Common myeloid progenitor, CD34-positive (primary cell): Measurements from ENCODE around the gene ACKR2.
"Not testable (repeated sequence)": the region's sequence is repeated elsewhere in the genome, so short reads cannot be mapped to it uniquely, and the experiment has no call there.

Experiments used
- CTCF ChIA-PET: fragments of 350-600 bp; sonication (Branson Sonifier 250); formaldehyde crosslinking; loops from one replicate; lab custom pipeline; 2021; ENCODE audit warnings: antibody characterized with exemption; lab: Charles Lee
- POLR2A ChIA-PET: fragments of 350-600 bp; sonication (Branson Sonifier 250); formaldehyde crosslinking; loops from one replicate; lab custom pipeline; 2021; ENCODE audit warnings: antibody characterized with exemption; lab: Charles Lee
- DNase-seq, 3 donors: peaks; one replicate each; pipeline versions ENCODE4 v3.0.0 to v3.0.0-alpha.2; 2013
- H3K27ac ChIP-seq, 2 experiments: 1 replicate in 1 of 2; 2 replicates in 1 of 2; pipeline ENCODE4 v1.7.0; 2013; ENCODE audit warnings: inconsistent platforms in 2 of 2, low read length in 2 of 2, mild to moderate bottlenecking in 2 of 2, low read depth in 1 of 2, moderate library complexity in 1 of 2; ENCODE audit not compliant: severe bottlenecking in 2 of 2, insufficient read depth in 1 of 2, poor library complexity in 1 of 2
- H3K27me3 ChIP-seq, 5 experiments: replicated peaks in 2 of 5; 1 replicate in 3 of 5; 2 replicates in 2 of 5; pipeline versions ENCODE4 v1.6.1 to v1.7.0; 2013; ENCODE audit warnings: low read length in 4 of 5, mild to moderate bottlenecking in 2 of 5, moderate library complexity in 2 of 5, inconsistent platforms in 1 of 5; ENCODE audit not compliant: insufficient read depth in 5 of 5, control insufficient read depth in 4 of 5
- H3K36me3 ChIP-seq, 4 experiments: 1 replicate in 2 of 4; 2 replicates in 2 of 4; pipeline versions ENCODE4 v1.6.1 to v1.7.0; 2013; ENCODE audit warnings: low read length in 3 of 4, control low read depth in 1 of 4, mild to moderate bottlenecking in 1 of 4; ENCODE audit not compliant: control insufficient read depth in 4 of 4, insufficient read depth in 4 of 4
- H3K4me1 ChIP-seq, 4 experiments: 1 replicate in 3 of 4; 2 replicates in 1 of 4; pipeline versions ENCODE4 v1.6.1 to v1.7.1; 2013; ENCODE audit warnings: low read length in 3 of 4, mild to moderate bottlenecking in 3 of 4, control low read depth in 1 of 4, inconsistent platforms in 1 of 4, moderate library complexity in 1 of 4; ENCODE audit not compliant: control insufficient read depth in 4 of 4, insufficient read depth in 4 of 4; ENCODE audit errors: control extremely low read depth in 1 of 4
- H3K4me3 ChIP-seq, 7 experiments: 1 replicate in 4 of 7; 2 replicates in 3 of 7; pipeline versions ENCODE4 v1.5.1 to v1.7.0; 2013; ENCODE audit warnings: mild to moderate bottlenecking in 7 of 7, low read length in 6 of 7, moderate library complexity in 6 of 7, inconsistent platforms in 2 of 7, low read depth in 2 of 7, control low read depth in 1 of 7; ENCODE audit not compliant: insufficient read depth in 4 of 7, control insufficient read depth in 1 of 7; ENCODE audit errors: extremely low read depth in 1 of 7
- H3K9me3 ChIP-seq, 5 experiments: 1 replicate in 4 of 5; 2 replicates in 1 of 5; pipeline versions ENCODE4 v1.6.1 to v1.7.1; 2013; ENCODE audit warnings: low read length in 4 of 5, mild to moderate bottlenecking in 2 of 5, inconsistent platforms in 1 of 5, low read depth in 1 of 5, moderate library complexity in 1 of 5; ENCODE audit not compliant: control insufficient read depth in 4 of 5, insufficient read depth in 2 of 5; ENCODE audit errors: control extremely low read depth in 1 of 5
- WGBS: methylation state at CpG from one replicate; pipeline ENCODE4 v1.1.5; 2013; ENCODE audit not compliant: insufficient coverage; 5-methylcytosine and 5-hydroxymethylcytosine counted together

ACKR2 gene

DNA sequence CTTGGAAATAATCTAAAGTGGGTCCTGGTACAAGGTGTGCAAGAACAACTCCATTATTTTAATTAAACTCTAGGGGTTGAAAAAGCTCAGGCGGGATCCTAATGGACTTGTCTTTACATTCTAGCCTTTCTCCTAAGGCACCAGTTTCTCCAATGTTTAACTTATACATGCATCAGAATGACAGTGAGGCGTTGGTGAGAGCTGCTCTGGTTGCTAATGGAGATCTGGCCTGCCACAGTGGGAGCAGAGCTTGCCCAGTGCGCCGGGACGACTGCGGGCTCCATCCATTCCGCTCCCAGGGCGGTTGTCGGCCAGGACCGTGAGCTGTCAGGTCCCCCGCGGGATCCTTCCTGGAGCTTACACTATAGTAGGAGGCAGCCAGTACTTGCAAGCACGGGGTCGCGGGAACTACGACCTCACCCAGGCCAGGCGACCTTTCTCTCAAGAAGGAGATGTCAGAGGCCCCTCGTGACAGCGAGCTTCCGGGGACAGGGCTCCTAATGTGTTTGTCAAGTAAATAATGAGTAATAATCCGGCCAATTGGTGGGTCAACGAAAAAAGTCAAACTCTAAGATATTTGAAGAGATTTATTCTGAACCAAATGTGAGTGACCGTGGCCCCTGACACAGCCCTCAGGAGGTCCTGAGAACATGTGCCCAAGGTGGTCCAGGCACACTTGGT is 4.0 kb upstream of the ACKR2 start:
- H3K4me3 ChIP-seq = peak overlapping the region in 6 of 7 experiments; percentile 79 to 95 (median 90)
- H3K36me3 ChIP-seq = no peaks in the 10 kb centered on the region
- POLR2A ChIA-PET = no interaction called here
- peaks cover 0 to 3% (median 0%) of the 10 kb centered on the region in 5 experiments for H3K27me3 ChIP-seq
- H3K9me3 ChIP-seq = no peaks in the 10 kb centered on the region
- no peak for DNase-seq
- CTCF ChIA-PET = interaction anchor here (1.1 to 2.5 kb wide), 2 partner anchors 8 to 26 kb away, joined by 4 to 7 read pairs; no protein-coding TSS in a partner anchor
- 64% methylated on average over 18 of the region's 23 CpGs for WGBS
- no peak overlapping the region for H3K27ac ChIP-seq
- peaks cover 6 to 30% (median 26%) of the 10 kb centered on the region in 4 experiments for H3K4me1 ChIP-seq

DNA sequence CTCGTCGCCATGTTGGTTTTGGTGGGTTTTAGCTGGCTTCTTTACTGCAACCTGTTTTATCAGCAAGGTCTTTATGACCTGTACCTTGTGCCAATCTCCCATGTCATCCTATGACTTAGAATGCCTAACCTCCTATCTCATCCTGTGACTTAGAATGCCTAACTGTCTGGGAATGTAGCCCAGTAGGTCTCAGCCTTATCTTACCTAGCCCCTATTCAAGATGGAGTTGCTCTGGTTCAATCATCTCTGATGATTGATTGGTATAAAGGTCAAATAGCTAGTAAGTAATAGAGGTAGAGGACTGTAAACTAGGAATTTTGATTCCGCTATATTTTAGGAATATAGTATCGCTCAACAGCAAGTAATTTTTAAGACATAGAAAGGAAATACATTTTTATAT is 1.3 kb upstream of the ACKR2 start:
- POLR2A ChIA-PET = no interaction called here
- H3K4me1 ChIP-seq = peaks cover 9 to 37% (median 30%) of the 10 kb centered on the region in 4 experiments
- H3K27ac ChIP-seq = no peak overlapping the region
- DNase-seq = no peak
- WGBS = 100% methylated on average over 2 of the region's 4 CpGs
- H3K27me3 ChIP-seq = peaks cover 0 to 3% (median 0%) of the 10 kb centered on the region in 5 experiments
- no peaks in the 10 kb centered on the region for H3K9me3 ChIP-seq
- H3K4me3 ChIP-seq = no peak overlapping the region
- H3K36me3 ChIP-seq = no peaks in the 10 kb centered on the region
- CTCF ChIA-PET = interaction anchor here (0.8 to 1.5 kb wide), 5 partner anchors 13 to 44 kb away, joined by 3 to 5 read pairs (median 4); no protein-coding TSS in a partner anchor

DNA sequence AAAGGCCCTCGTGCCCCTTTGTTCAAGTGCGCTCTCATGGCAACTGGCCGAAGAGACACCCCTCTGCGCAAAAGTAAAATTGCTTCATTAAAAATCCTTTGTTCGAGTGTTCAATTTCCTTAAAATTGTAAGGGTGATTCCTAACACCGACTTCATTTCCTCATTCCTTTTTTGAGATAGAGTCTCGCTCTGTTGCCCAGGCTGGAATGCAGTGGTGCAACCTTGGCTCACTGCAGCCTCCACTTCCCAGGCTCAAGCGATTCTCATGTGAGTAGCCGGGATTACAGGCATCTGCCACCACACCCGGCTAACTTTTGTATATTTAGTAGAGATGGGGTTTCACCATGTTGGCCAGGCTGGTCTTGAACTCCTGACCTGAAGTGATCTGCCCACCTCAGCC is 1.5 kb downstream of the ACKR2 start:
- WGBS = 94% methylated on average over 6 of the region's 10 CpGs
- CTCF ChIA-PET, H3K27ac ChIP-seq, POLR2A ChIA-PET, H3K9me3 ChIP-seq, DNase-seq, H3K36me3 ChIP-seq, H3K27me3 ChIP-seq: not testable (repeated sequence)
- peak overlapping the region in 1 of 7 experiments; percentile 13 for H3K4me3 ChIP-seq
- H3K4me1 ChIP-seq = peaks cover 4 to 16% (median 10%) of the 10 kb centered on the region in 4 experiments

DNA sequence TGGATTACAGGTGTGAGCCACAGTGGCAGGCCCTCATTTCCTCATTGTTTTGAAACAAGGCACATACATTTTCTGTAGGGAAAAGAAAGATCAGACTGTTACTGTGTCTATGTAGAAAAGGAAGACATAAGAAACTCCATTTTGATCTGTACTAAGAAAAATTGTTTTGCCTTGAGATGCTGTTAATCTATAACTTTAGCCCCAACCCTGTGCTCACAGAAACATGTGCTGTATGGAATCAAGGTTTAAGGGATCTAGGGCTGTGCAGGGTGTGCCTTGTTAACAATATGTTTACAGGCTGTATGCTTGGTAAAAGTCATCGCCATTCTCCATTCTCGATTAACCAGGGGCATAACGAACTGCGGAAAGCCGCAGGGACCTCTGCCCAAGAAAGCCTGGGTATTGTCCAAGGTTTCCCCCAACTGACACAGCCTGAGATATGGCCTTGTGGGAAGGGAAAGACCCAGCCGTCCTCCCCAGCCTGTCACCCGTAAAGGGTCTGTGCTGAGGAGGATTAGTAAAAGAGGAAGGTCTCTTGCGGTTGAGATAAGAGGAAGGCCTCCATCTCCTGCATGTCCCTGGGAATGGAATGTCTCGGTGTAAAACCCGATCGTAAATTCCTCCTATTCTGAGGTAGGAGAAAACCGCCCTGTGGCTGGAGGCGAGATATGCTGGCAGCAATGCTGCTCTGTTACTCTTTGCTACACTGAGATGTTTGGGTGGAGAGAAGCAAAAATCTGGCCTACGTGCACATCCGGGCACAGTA is 2.1 kb downstream of the ACKR2 start:
- H3K9me3 ChIP-seq, H3K36me3 ChIP-seq, POLR2A ChIA-PET, H3K27me3 ChIP-seq, CTCF ChIA-PET, H3K27ac ChIP-seq: not testable (repeated sequence)
- Histone ChIP-seq H3K4me3 (peak overlapping the region in 4 of 7 experiments; percentile 3 to 61 (median 32)), H3K4me1 (peaks cover 4 to 16% (median 10%) of the 10 kb centered on the region in 4 experiments)
- 0% methylated on average over 12 of the region's 15 CpGs for WGBS
- DNase-seq = peak; percentile 72 to 86 (median 75)

DNA sequence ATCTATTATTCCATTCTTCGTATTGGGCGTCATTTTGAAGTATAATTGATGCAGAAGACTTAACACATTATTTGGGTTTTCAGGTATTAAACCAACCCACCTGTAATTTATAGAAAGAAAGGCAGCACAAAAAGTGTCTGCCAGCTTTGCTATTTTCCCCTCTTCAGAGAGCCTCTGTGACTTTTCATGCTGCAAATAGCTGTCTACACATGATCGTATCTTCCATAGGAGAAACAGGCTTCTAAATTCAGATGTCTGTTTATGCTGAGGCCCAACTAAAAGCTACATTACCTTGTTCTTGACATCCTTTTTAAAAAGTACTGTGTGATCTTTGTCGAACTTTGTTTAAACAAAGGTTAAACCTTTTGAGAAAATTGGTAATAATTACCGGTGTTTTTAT is 5.0 kb downstream of the ACKR2 start:
- no peaks in the 10 kb centered on the region for H3K36me3 ChIP-seq
- ChIA-PET CTCF (interaction anchor here (0.8 to 1.3 kb wide), 2 partner anchors 9 to 17 kb away, joined by 4 read pairs; no protein-coding TSS in a partner anchor), POLR2A (no interaction called here)
- H3K9me3 ChIP-seq = no peaks in the 10 kb centered on the region
- no peak overlapping the region for H3K27ac ChIP-seq
- H3K4me1 ChIP-seq = peaks cover 4 to 16% (median 10%) of the 10 kb centered on the region in 4 experiments
- DNase-seq = no peak
- 100% methylated on average over 1 of the region's 5 CpGs for WGBS
- H3K4me3 ChIP-seq = no peak overlapping the region
- H3K27me3 ChIP-seq = no peaks in the 10 kb centered on the region

DNA sequence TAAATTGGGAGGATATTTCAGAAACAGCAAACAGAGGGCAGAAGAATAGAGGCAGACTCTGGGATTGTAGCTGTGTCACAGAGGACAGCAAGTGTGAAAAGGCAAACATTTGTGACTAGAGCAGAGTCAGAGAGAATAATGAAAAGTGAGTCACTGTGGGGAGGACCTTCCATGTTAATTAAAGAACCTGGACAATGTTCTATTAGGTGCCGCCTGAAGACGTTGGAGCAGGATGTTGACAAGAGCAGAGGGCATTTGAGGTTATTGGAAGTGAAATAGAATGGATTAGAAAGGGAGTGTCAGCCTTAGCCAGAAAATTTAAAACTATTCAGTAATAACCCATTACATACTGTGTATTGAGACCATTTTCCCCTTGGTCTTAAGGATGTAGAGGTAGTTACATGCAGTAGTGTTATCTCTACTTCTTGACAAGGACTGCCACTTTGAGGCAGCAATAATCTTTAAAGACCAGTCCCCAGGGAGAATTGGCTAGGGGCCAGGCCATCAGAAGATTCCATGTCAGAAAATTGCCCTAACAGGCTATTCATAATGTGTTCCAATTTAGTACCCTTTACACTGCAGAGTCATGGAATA is 5.8 kb downstream of the ACKR2 start:
- peaks cover 4 to 19% (median 10%) of the 10 kb centered on the region in 4 experiments for H3K4me1 ChIP-seq
- H3K9me3 ChIP-seq = no peaks in the 10 kb centered on the region
- no peaks in the 10 kb centered on the region for H3K27me3 ChIP-seq
- 83% methylated on average over 1 of the region's 2 CpGs for WGBS
- ChIA-PET POLR2A (interaction anchor here (0.8 kb wide), 1 partner anchor 12 kb away, joined by 3 read pairs; no protein-coding TSS in a partner anchor), CTCF (interaction anchor here (1.0 to 1.3 kb wide), 4 partner anchors 13 to 24 kb away, joined by 3 to 4 read pairs (median 4); no protein-coding TSS in a partner anchor)
- H3K27ac ChIP-seq = no peak overlapping the region
- no peaks in the 10 kb centered on the region for H3K36me3 ChIP-seq
- no peak overlapping the region for H3K4me3 ChIP-seq
- no peak for DNase-seq
